ENCODE data around the gene MPHOSPH8.
"Not testable (repeated sequence)": the region's sequence is repeated elsewhere in the genome, so short reads cannot be mapped to it uniquely, and the experiment has no call there.

DNA sequence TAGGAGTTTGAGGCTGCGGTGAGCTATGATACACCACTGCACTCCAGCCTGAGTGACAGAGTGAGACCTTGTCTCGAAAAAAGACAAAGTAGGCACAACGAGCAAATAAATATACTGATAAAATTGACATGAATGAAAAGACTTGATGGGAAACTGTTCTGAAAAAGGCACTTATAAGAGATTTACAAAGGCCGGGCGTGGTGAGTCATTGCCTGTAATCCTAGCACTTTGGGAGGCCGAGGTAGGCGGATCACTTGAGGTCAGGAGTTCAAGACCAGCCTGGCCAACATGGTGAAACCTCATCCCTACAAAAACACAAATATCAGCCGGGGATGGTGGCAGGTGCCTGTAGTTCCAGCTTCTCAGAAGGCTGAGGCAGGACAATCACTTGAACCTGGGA lies 58.0 kb downstream of the MPHOSPH8 start:
- not testable (repeated sequence) for TF ChIP-seq EP300, POLR2A (IDR thresholded peaks at IDR 0.05)
- TF ChIP-seq, protein P1, sequence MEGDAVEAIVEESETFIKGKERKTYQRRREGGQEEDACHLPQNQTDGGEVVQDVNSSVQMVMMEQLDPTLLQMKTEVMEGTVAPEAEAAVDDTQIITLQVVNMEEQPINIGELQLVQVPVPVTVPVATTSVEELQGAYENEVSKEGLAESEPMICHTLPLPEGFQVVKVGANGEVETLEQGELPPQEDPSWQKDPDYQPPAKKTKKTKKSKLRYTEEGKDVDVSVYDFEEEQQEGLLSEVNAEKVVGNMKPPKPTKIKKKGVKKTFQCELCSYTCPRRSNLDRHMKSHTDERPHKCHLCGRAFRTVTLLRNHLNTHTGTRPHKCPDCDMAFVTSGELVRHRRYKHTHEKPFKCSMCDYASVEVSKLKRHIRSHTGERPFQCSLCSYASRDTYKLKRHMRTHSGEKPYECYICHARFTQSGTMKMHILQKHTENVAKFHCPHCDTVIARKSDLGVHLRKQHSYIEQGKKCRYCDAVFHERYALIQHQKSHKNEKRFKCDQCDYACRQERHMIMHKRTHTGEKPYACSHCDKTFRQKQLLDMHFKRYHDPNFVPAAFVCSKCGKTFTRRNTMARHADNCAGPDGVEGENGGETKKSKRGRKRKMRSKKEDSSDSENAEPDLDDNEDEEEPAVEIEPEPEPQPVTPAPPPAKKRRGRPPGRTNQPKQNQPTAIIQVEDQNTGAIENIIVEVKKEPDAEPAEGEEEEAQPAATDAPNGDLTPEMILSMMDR (IDR thresholded peaks at IDR 0.05) = not testable (repeated sequence)

Measured in tibial nerve (tissue), 4 donors.